ENCODE measurements around the gene KANK3. TPM values are rescaled to one million over a fixed set of nuclear protein-coding genes. Genes with fewer than 3 reads are reported as not detected.
A peak's percentile ranks its signal among the peaks of the same experiment; 100 is the strongest.

Gene KANK3
- total and polyA plus RNA-seq, 2 donors (not counting 1 experiment from before 2014, with no cell fraction given): 0.17 to 0.23 TPM

DNA sequence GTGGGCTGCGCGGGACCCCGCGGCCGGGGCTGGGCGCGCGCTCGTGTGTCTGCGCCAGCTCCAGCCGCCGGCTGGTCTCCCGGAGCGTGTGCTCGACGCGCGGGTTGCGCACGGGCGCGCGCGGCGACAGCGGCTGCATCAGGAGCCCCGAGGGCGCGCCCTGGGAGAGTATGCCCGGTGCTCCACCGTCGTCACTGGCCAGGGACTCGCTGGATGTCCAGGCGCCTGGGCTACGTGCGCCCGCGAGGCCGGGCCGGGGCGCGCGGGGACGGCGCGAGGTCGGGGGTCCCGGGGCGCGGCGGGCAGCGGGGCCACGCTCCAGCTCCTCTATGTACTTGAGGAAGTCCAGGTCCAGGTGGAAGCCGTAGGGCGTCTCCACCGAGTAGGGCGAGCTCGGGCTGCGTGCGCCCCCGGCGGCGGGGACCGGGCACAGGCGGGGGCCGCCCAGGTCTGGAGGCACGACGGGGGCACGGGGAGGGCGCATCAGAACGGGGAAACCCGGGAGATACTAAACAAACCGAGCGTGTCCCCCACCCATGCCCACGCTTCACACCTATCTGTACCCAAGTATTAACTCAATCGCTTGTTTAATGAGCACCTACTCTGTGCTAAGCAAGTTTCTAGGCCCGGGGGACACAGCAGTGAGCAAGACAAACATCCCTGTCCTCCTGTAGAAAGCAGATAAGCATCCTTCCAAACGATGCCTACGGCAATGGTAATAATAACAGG, 7.6 kb downstream of the KANK3 start:
- no peaks in the 10 kb centered on the region for H3K4me1 ChIP-seq (ENCODE audit: control insufficient read depth, extremely low read depth, insufficient read depth, low read length)
- no peaks in the 10 kb centered on the region for H3K79me2 ChIP-seq (ENCODE audit: control insufficient read depth, insufficient read depth, low read length)
- H4K20me1 ChIP-seq (ENCODE audit: control insufficient read depth, extremely low read depth, insufficient read depth, low read length): no peaks in the 10 kb centered on the region
- TF ChIP-seq, protein P1, sequence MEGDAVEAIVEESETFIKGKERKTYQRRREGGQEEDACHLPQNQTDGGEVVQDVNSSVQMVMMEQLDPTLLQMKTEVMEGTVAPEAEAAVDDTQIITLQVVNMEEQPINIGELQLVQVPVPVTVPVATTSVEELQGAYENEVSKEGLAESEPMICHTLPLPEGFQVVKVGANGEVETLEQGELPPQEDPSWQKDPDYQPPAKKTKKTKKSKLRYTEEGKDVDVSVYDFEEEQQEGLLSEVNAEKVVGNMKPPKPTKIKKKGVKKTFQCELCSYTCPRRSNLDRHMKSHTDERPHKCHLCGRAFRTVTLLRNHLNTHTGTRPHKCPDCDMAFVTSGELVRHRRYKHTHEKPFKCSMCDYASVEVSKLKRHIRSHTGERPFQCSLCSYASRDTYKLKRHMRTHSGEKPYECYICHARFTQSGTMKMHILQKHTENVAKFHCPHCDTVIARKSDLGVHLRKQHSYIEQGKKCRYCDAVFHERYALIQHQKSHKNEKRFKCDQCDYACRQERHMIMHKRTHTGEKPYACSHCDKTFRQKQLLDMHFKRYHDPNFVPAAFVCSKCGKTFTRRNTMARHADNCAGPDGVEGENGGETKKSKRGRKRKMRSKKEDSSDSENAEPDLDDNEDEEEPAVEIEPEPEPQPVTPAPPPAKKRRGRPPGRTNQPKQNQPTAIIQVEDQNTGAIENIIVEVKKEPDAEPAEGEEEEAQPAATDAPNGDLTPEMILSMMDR (conservative IDR thresholded peaks at IDR 0.05 in 1 of 2, IDR thresholded peaks at IDR 0.05 in 1 of 2; ENCODE audit: low read depth in 1 of 2, low read length in 2 of 2): no peak
- TF ChIP-seq EZH2 (IDR thresholded peaks at IDR 0.05; ENCODE audit: low read length, missing control alignments): no peak
- no peak overlapping the region for H2AFZ ChIP-seq (ENCODE audit: low read length)
- no peak overlapping the region for H3K4me3 ChIP-seq (replicated peaks in 1 of 4; ENCODE audit: control extremely low read depth in 1 of 4, insufficient read depth in 1 of 4, low read depth in 3 of 4, low read length in 4 of 4)
- peaks cover 24% of the 10 kb centered on the region for H3K27me3 ChIP-seq (ENCODE audit: control insufficient read depth, insufficient read depth, low read length)
- H3K4me2 ChIP-seq (ENCODE audit: extremely low read depth, insufficient read depth, low read length): peak overlapping the region; percentile 35
- H3K9ac ChIP-seq (ENCODE audit: insufficient read depth, low read length): no peak overlapping the region
- H3K27ac ChIP-seq (ENCODE audit: insufficient read depth, low read length): no peak overlapping the region
- DNase-seq (ENCODE audit: low read depth in 2 of 2): no peak
- no peaks in the 10 kb centered on the region for H3K9me3 ChIP-seq (ENCODE audit: control insufficient read depth, insufficient read depth, low read depth, low read length)
- H3K36me3 ChIP-seq (ENCODE audit: control insufficient read depth, insufficient read depth, low read length): no peaks in the 10 kb centered on the region

DNA sequence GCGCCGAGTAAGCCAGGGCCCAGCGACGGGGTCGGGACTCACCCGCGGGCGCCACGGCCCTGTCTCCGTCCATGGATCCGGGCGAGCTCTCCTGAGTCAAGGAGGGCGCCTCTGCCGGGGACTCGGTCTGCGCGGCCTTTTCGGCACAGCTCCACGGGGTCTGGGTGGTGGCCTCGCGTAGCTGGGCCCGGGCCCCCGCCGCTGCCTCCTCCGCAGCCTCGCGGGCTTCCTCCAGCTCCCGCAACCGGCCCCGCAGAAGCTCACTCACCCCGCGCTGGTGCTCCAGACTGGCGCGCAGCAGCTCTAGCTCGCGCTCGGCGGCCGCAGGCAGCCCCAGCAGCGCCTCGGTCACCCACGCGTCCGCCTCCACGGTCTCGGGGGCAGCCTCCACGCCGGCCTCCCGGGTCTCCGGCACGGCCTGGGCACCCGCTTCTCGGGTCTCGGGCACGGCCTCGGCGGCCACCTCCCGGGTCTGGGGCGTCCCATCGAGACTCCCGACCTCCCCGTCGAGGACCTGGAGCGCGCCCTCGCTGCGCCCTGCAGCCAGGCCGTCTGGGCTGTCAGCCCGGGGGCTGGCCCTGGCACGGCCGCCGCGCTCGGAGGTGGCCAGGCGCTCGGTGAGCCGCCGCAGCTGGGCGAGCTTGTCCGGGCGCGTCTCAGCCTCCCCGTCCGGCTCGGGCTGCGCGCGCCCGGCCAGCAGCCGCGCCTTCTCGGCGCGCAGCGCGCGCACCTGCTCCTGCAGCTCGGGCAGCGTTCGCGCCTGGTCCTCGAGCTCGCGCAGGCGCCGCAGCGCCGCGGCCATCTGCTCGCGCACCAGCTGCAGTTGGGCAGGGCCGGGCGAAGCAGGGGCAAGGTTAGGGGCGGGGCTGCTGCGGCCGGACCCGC, 8.4 kb downstream of the KANK3 start:
- peaks cover 24% of the 10 kb centered on the region for H3K27me3 ChIP-seq (ENCODE audit: control insufficient read depth, insufficient read depth, low read length)
- peak; percentile 73 to 77 for DNase-seq (ENCODE audit: low read depth in 2 of 2)
- H3K27ac ChIP-seq (ENCODE audit: insufficient read depth, low read length): no peak overlapping the region
- no peaks in the 10 kb centered on the region for H3K36me3 ChIP-seq (ENCODE audit: control insufficient read depth, insufficient read depth, low read length)
- no peak overlapping the region for H2AFZ ChIP-seq (ENCODE audit: low read length)
- H3K4me1 ChIP-seq (ENCODE audit: control insufficient read depth, extremely low read depth, insufficient read depth, low read length): no peaks in the 10 kb centered on the region
- H3K9ac ChIP-seq (ENCODE audit: insufficient read depth, low read length): no peak overlapping the region
- H3K4me3 ChIP-seq (replicated peaks in 1 of 4; ENCODE audit: control extremely low read depth in 1 of 4, insufficient read depth in 1 of 4, low read depth in 3 of 4, low read length in 4 of 4): peak overlapping the region in 1 of 4 experiments; percentile 4
- H3K79me2 ChIP-seq (ENCODE audit: control insufficient read depth, insufficient read depth, low read length): no peaks in the 10 kb centered on the region
- peak overlapping the region; percentile 35 for H3K4me2 ChIP-seq (ENCODE audit: extremely low read depth, insufficient read depth, low read length)
- H4K20me1 ChIP-seq (ENCODE audit: control insufficient read depth, extremely low read depth, insufficient read depth, low read length): no peaks in the 10 kb centered on the region
- TF ChIP-seq, protein P1 (conservative IDR thresholded peaks at IDR 0.05 in 1 of 2, IDR thresholded peaks at IDR 0.05 in 1 of 2; ENCODE audit: low read depth in 1 of 2, low read length in 2 of 2): no peak
- TF ChIP-seq EZH2 (IDR thresholded peaks at IDR 0.05; ENCODE audit: low read length, missing control alignments): no peak
- no peaks in the 10 kb centered on the region for H3K9me3 ChIP-seq (ENCODE audit: control insufficient read depth, insufficient read depth, low read depth, low read length)

DNA sequence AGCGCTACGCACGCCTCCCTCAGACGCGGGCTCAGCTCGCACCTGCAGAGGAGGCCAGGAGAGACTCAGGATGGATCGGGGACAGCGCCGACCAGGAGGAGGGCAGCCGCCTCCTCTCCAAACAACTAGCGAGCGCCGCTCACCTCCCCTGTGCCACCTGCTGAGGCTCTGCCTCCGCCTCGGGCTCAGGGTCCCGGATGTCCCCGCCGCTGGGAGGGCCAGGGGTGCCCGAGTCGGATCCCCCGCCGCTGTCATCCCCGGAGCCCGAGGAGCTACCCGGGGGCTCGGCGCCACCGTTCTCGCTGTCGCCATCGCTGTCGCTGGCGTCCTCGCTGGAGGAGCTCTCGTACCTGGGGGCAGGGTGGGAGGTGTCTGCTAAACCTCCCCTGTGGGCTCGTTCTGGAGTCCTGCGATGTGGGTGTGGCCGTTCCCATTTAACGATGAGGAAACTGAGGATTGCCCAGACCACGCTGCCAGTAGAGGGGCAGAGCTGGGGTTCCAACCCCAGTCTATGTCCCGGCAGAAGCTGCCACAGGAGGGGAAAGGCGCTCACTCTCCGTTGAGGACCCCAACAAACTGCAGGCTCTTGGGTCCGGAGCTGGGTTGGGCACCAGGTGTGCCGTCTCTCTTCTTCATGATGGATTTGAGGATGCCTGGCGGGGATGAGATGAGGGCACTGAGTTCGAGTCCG, 9.2 kb downstream of the KANK3 start:
- Histone ChIP-seq H3K4me3 (replicated peaks in 1 of 4; ENCODE audit: control extremely low read depth in 1 of 4, insufficient read depth in 1 of 4, low read depth in 3 of 4, low read length in 4 of 4) (no peak overlapping the region), H3K9me3 (ENCODE audit: control insufficient read depth, insufficient read depth, low read depth, low read length) (no peaks in the 10 kb centered on the region), H3K79me2 (ENCODE audit: control insufficient read depth, insufficient read depth, low read length) (no peaks in the 10 kb centered on the region), H3K27me3 (ENCODE audit: control insufficient read depth, insufficient read depth, low read length) (peaks cover 21% of the 10 kb centered on the region), H3K4me1 (ENCODE audit: control insufficient read depth, extremely low read depth, insufficient read depth, low read length) (no peaks in the 10 kb centered on the region), H3K4me2 (ENCODE audit: extremely low read depth, insufficient read depth, low read length) (no peak overlapping the region), H3K9ac (ENCODE audit: insufficient read depth, low read length) (no peak overlapping the region), H3K27ac (ENCODE audit: insufficient read depth, low read length) (no peak overlapping the region), H3K36me3 (ENCODE audit: control insufficient read depth, insufficient read depth, low read length) (no peaks in the 10 kb centered on the region), H4K20me1 (ENCODE audit: control insufficient read depth, extremely low read depth, insufficient read depth, low read length) (no peaks in the 10 kb centered on the region), H2AFZ (ENCODE audit: low read length) (no peak overlapping the region)
- peak; percentile 75 for TF ChIP-seq EZH2 (IDR thresholded peaks at IDR 0.05; ENCODE audit: low read length, missing control alignments)
- TF ChIP-seq, protein P1 (conservative IDR thresholded peaks at IDR 0.05 in 1 of 2, IDR thresholded peaks at IDR 0.05 in 1 of 2; ENCODE audit: low read depth in 1 of 2, low read length in 2 of 2): no peak
- no peak for DNase-seq (ENCODE audit: low read depth in 2 of 2)

Data from fibroblast of lung (primary cell).